Measurements from ENCODE around the gene MRPL18. TPM values are rescaled to one million over a fixed set of nuclear protein-coding genes. Genes with fewer than 3 reads are reported as not detected.

Gene MRPL18
- total and polyA plus RNA-seq, 9 of the 15 experiments (the other 6 are each of a cell fraction or from before 2014, with no cell fraction given): 149 to 456 (median 196) TPM

- Histone ChIP-seq H3K36me3 (ENCODE audit: control insufficient read depth, insufficient read depth, low read length) (no peaks in the 10 kb centered on the region), H3K9me3 (replicated peaks; ENCODE audit: control insufficient read depth, insufficient read depth, low read depth, low read length) (no peaks in the 10 kb centered on the region), H3K27me3 (ENCODE audit: control insufficient read depth in 2 of 2, insufficient read depth in 2 of 2, low read length in 2 of 2) (peaks cover 67 to 80% of the 10 kb centered on the region in 2 experiments), H3K79me2 (ENCODE audit: control insufficient read depth, insufficient read depth, low read length) (no peaks in the 10 kb centered on the region), H3K4me1 (replicated peaks in 1 of 2; ENCODE audit: control insufficient read depth in 2 of 2, insufficient read depth in 2 of 2, low read length in 2 of 2) (peaks cover 0 to 5% of the 10 kb centered on the region in 2 experiments; a peak in 2 of 5 replicates), H3K9ac (ENCODE audit: insufficient read depth in 1 of 2, low read depth in 2 of 2, low read length in 2 of 2) (no peak overlapping the region), H3K4me3 (no peak overlapping the region), H3K27ac (ENCODE audit: extremely low read depth, low read depth, low read length) (no peak overlapping the region), H2AFZ (ENCODE audit: low read depth, low read length) (no peak overlapping the region), H3K4me2 (ENCODE audit: insufficient read depth, low read length) (no peak overlapping the region), H4K20me1 (replicated peaks; ENCODE audit: control insufficient read depth, insufficient read depth, low read length) (no peaks in the 10 kb centered on the region; the same call in 1 of the 2 replicates), H3K9me1 (ENCODE audit: control insufficient read depth, insufficient read depth, low read length) (no peaks in the 10 kb centered on the region)
- no peak for FAIRE-seq
- WGBS (ENCODE audit: insufficient coverage, low coverage, missing lambda C conversion rate): 13% methylated on average over 6 of the region's 6 CpGs
- BruUV-seq (replicated peaks): no TSS peak
- no peak; the same call in 2 of the 3 replicates for ATAC-seq
- CTCF ChIA-PET (ENCODE audit: low intra/inter-chr PET ratio): no interaction called here
- intact Hi-C loops (cut with micrococcal nuclease): no loop called here
- no peak for DNase-seq (ENCODE audit: extremely low read depth in 1 of 4, low spot score in 3 of 4)
- in situ Hi-C loops (cut with MboI): no loop called here
- POLR2A ChIA-PET: interaction anchor here (1.1 to 1.5 kb wide), 3 partner anchors 8 to 14 kb away, joined by 6 to 7 read pairs (median 6); no protein-coding TSS in a partner anchor
- TF ChIP-seq RAD51 (IDR thresholded peaks at IDR 0.05; ENCODE audit: borderline replicate concordance, low read depth): no peak
- TF ChIP-seq RCOR1 (IDR thresholded peaks at IDR 0.05; ENCODE audit: borderline replicate concordance in 1 of 2, low read depth in 2 of 2, low read length in 2 of 2): no peak
- TF ChIP-seq BMI1 (IDR thresholded peaks at IDR 0.05; ENCODE audit: low read length): no peak
- TF ChIP-seq KLF16 (IDR thresholded peaks at IDR 0.05): no peak
- TF ChIP-seq, protein P1, sequence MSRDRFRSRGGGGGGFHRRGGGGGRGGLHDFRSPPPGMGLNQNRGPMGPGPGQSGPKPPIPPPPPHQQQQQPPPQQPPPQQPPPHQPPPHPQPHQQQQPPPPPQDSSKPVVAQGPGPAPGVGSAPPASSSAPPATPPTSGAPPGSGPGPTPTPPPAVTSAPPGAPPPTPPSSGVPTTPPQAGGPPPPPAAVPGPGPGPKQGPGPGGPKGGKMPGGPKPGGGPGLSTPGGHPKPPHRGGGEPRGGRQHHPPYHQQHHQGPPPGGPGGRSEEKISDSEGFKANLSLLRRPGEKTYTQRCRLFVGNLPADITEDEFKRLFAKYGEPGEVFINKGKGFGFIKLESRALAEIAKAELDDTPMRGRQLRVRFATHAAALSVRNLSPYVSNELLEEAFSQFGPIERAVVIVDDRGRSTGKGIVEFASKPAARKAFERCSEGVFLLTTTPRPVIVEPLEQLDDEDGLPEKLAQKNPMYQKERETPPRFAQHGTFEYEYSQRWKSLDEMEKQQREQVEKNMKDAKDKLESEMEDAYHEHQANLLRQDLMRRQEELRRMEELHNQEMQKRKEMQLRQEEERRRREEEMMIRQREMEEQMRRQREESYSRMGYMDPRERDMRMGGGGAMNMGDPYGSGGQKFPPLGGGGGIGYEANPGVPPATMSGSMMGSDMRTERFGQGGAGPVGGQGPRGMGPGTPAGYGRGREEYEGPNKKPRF (IDR thresholded peaks at IDR 0.05; ENCODE audit: low read depth, low read length): no peak
- TF ChIP-seq FOXP1 (CRISPR knock-in tag; IDR thresholded peaks at IDR 0.05): no peak
- TF ChIP-seq ZNF184 (CRISPR knock-in tag; IDR thresholded peaks at IDR 0.05): no peak
- no peak for TF ChIP-seq PHF20 (IDR thresholded peaks at IDR 0.05; ENCODE audit: partially characterized antibody)
- no peak for TF ChIP-seq IRF2 (CRISPR knock-in tag; IDR thresholded peaks at IDR 0.05)
- no peak for TF ChIP-seq E2F6 (IDR thresholded peaks at IDR 0.05; ENCODE audit: borderline replicate concordance in 1 of 2, extremely low read depth in 1 of 2, insufficient read depth in 1 of 2, insufficient read length in 1 of 2, low read depth in 1 of 2, low read length in 1 of 2, poor library complexity in 1 of 2, severe bottlenecking in 1 of 2)
- no peak for TF ChIP-seq ZNF24 (IDR thresholded peaks at IDR 0.05)
- no peak for TF ChIP-seq MEIS2 (IDR thresholded peaks at IDR 0.05; ENCODE audit: partially characterized antibody)
- no peak for TF ChIP-seq TCF3 (CRISPR knock-in tag; IDR thresholded peaks at IDR 0.05)
- TF ChIP-seq MEF2D (tag; conservative IDR thresholded peaks at IDR 0.05; ENCODE audit: low read depth): no peak
- TF ChIP-seq CAMTA2 (CRISPR knock-in tag; conservative IDR thresholded peaks at IDR 0.05): no peak
- TF ChIP-seq, protein P2, sequence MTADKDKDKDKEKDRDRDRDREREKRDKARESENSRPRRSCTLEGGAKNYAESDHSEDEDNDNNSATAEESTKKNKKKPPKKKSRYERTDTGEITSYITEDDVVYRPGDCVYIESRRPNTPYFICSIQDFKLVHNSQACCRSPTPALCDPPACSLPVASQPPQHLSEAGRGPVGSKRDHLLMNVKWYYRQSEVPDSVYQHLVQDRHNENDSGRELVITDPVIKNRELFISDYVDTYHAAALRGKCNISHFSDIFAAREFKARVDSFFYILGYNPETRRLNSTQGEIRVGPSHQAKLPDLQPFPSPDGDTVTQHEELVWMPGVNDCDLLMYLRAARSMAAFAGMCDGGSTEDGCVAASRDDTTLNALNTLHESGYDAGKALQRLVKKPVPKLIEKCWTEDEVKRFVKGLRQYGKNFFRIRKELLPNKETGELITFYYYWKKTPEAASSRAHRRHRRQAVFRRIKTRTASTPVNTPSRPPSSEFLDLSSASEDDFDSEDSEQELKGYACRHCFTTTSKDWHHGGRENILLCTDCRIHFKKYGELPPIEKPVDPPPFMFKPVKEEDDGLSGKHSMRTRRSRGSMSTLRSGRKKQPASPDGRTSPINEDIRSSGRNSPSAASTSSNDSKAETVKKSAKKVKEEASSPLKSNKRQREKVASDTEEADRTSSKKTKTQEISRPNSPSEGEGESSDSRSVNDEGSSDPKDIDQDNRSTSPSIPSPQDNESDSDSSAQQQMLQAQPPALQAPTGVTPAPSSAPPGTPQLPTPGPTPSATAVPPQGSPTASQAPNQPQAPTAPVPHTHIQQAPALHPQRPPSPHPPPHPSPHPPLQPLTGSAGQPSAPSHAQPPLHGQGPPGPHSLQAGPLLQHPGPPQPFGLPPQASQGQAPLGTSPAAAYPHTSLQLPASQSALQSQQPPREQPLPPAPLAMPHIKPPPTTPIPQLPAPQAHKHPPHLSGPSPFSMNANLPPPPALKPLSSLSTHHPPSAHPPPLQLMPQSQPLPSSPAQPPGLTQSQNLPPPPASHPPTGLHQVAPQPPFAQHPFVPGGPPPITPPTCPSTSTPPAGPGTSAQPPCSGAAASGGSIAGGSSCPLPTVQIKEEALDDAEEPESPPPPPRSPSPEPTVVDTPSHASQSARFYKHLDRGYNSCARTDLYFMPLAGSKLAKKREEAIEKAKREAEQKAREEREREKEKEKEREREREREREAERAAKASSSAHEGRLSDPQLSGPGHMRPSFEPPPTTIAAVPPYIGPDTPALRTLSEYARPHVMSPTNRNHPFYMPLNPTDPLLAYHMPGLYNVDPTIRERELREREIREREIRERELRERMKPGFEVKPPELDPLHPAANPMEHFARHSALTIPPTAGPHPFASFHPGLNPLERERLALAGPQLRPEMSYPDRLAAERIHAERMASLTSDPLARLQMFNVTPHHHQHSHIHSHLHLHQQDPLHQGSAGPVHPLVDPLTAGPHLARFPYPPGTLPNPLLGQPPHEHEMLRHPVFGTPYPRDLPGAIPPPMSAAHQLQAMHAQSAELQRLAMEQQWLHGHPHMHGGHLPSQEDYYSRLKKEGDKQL (CRISPR knock-in tag; IDR thresholded peaks at IDR 0.05; ENCODE audit: borderline replicate concordance): no peak
These were observed 25.1 kb downstream of the MRPL18 start for GRCh38 chr6:159815410-159815809.

Measured in K562 (cell line).